PC-3 (cell line): ENCODE data around the gene PTPRR. TPM values are rescaled to one million over a fixed set of nuclear protein-coding genes. Genes with fewer than 3 reads are reported as not detected.

Source experiments
- ATAC-seq: fragments of 200-7000 bp; cut with Tn5 transposase; 2 replicates; pipeline ENCODE4 v1.9.1; 2020; ENCODE audit warnings: mild to moderate bottlenecking, moderate library complexity
- BruUV-seq: library from RNA; stranded (reverse); fragments of 400-500 nt; replicated peaks from 2 replicates; lab custom pipeline; 2021; lab: Mats Ljungman, UMichigan
- CTCF ChIA-PET: fragments of 300-600 bp; sonication (Branson Sonifier 250); formaldehyde crosslinking; loops from one replicate; lab custom pipeline; 2022; ENCODE audit warnings: antibody characterized with exemption; lab: Charles Lee
- POLR2A ChIA-PET: fragments of 300-600 bp; sonication (Branson Sonifier 250); formaldehyde crosslinking; loops from one replicate; lab custom pipeline; 2022; ENCODE audit warnings: antibody characterized with exemption; ENCODE audit not compliant: unreplicated experiment; lab: Charles Lee
- DNase-seq: peaks from one replicate; pipeline ENCODE4 v3.0.0-alpha.2; 2015
- H2AFZ ChIP-seq: fragments of 300-600 bp; sonication (generic); 2 replicates; pipeline ENCODE4 v1.6.0; 2016; ENCODE audit warnings: antibody characterized with exemption, low read length
- H3F3A ChIP-seq: fragments of 300-600 bp; sonication (generic); one replicate; pipeline ENCODE4 v1.6.0; 2017; ENCODE audit warnings: antibody characterized with exemption, low read length, control low read depth, mild to moderate bottlenecking; ENCODE audit not compliant: unreplicated experiment
- H3K27ac ChIP-seq: fragments of 300-600 bp; sonication (generic); 2 replicates; pipeline ENCODE4 v1.5.1; 2016; ENCODE audit warnings: mild to moderate bottlenecking, low read length
- H3K27me3 ChIP-seq: fragments of 300-600 bp; sonication (generic); 2 replicates; pipeline ENCODE4 v1.6.1; 2016; ENCODE audit warnings: low read length, mixed read lengths
- H3K36me3 ChIP-seq: fragments of 300-600 bp; sonication (generic); 2 replicates; pipeline ENCODE4 v1.6.1; 2016; ENCODE audit warnings: low read depth, mixed run types, low read length, mixed read lengths
- H3K4me1 ChIP-seq: fragments of 300-600 bp; sonication (generic); 2 replicates; pipeline ENCODE4 v1.5.1; 2016; ENCODE audit warnings: low read length; ENCODE audit not compliant: insufficient read depth
- H3K4me2 ChIP-seq: fragments of 300-600 bp; sonication (generic); 2 replicates; pipeline ENCODE4 v1.6.0; 2016; ENCODE audit warnings: low read length
- H3K4me3 ChIP-seq: fragments of 300-600 bp; sonication (generic); 2 replicates; pipeline ENCODE4 v1.5.1; 2016; ENCODE audit warnings: mild to moderate bottlenecking, low read length, mixed read lengths
- H3K79me2 ChIP-seq: fragments of 300-600 bp; sonication (generic); 2 replicates; pipeline ENCODE4 v1.6.1; 2017; ENCODE audit warnings: low read length, mixed read lengths
- H3K9ac ChIP-seq: fragments of 300-600 bp; sonication (generic); 2 replicates; pipeline ENCODE4 v1.6.0; 2016; ENCODE audit warnings: mild to moderate bottlenecking, low read length
- H3K9me2 ChIP-seq: fragments of 300-600 bp; sonication (generic); replicated peaks from 2 replicates; pipeline ENCODE4 v1.6.1; 2016; ENCODE audit warnings: mixed run types, low read length, mixed read lengths
- H3K9me3 ChIP-seq: fragments of 300-600 bp; sonication (generic); 2 replicates; pipeline ENCODE4 v1.6.1; 2016; ENCODE audit warnings: low read length, mixed read lengths
- H4K20me1 ChIP-seq: fragments of 300-600 bp; sonication (generic); 2 replicates; pipeline ENCODE4 v1.6.1; 2016; ENCODE audit warnings: low read length, mixed read lengths
- CTCF ChIP-seq: fragments of 300-600 bp; sonication (generic); conservative IDR thresholded peaks from 2 replicates; pipeline ENCODE4 v1.5.1; 2017; ENCODE audit warnings: antibody characterized with exemption, low read depth, mild to moderate bottlenecking, low read length
- EZH2 ChIP-seq: fragments of 300-600 bp; sonication (generic); IDR thresholded peaks from one replicate; pipeline ENCODE4 v1.6.1; 2017; ENCODE audit warnings: antibody characterized with exemption, mild to moderate bottlenecking, low read length; ENCODE audit not compliant: unreplicated experiment
- EZH2phosphoT487 ChIP-seq: fragments of 300-600 bp; sonication (generic); IDR thresholded peaks from 2 replicates; pipeline ENCODE4 v1.6.1; 2018; ENCODE audit warnings: mild to moderate bottlenecking, antibody characterized with exemption, low read length, borderline replicate concordance
- intact Hi-C: fragments of 100-400 bp; cut with micrococcal nuclease; formaldehyde crosslinking; loops from 2 replicates; pipeline ENCODE4 v1.9.0; 2023
- total RNA-seq: library from RNA; depleted of rRNA; stranded (reverse); fragments of >200 nt; gene quantifications from 2 replicates; pipeline ENCODE4 v1.2.3, GENCODE V29; 2014

Gene PTPRR
- total RNA-seq, 1 experiment from 2014 or later: 3.1 TPM

- Histone ChIP-seq H3K4me1 (peaks cover 23% of the 10 kb centered on the region), H3K4me2 (peak overlapping the region; percentile 21), H3K79me2 (no peaks in the 10 kb centered on the region), H2AFZ (no peak overlapping the region), H3K4me3 (no peak overlapping the region), H3F3A (no peaks in the 10 kb centered on the region), H3K36me3 (no peaks in the 10 kb centered on the region), H3K27me3 (no peaks in the 10 kb centered on the region), H4K20me1 (no peaks in the 10 kb centered on the region), H3K9ac (peak overlapping the region; percentile 47), H3K9me3 (no peaks in the 10 kb centered on the region), H3K27ac (peak overlapping the region; percentile 80), H3K9me2 (no peaks in the 10 kb centered on the region)
- BruUV-seq: no TSS peak
- TF ChIP-seq EZH2: no peak
- no peak for DNase-seq
- ChIA-PET CTCF (no interaction called here), POLR2A (no interaction called here)
- intact Hi-C loops: loop anchor here (2.0 kb wide), 1 partner anchor 13 kb away; no protein-coding TSS in a partner anchor
- ATAC-seq: no peak
Measured at GRCh38 chr12:70660002-70660604, 260.4 kb downstream of the PTPRR start.

GRCh38 chr12:70659077-70659606 lies 261.4 kb downstream of the PTPRR start:
- ChIA-PET CTCF (interaction anchor here (0.6 kb wide), 1 partner anchor 13 kb away, joined by 3 read pairs; no protein-coding TSS in a partner anchor), POLR2A (no interaction called here)
- Histone ChIP-seq H3K27me3 (no peaks in the 10 kb centered on the region), H3F3A (no peaks in the 10 kb centered on the region), H3K36me3 (no peaks in the 10 kb centered on the region), H4K20me1 (no peaks in the 10 kb centered on the region), H3K4me1 (peaks cover 23% of the 10 kb centered on the region), H3K4me2 (no peak overlapping the region), H3K9ac (no peak overlapping the region), H2AFZ (no peak overlapping the region), H3K27ac (no peak overlapping the region), H3K9me2 (no peaks in the 10 kb centered on the region), H3K4me3 (no peak overlapping the region), H3K9me3 (no peaks in the 10 kb centered on the region), H3K79me2 (no peaks in the 10 kb centered on the region)
- no peak for TF ChIP-seq EZH2phosphoT487
- no peak for TF ChIP-seq CTCF
- no peak for TF ChIP-seq EZH2
- BruUV-seq: no TSS peak
- intact Hi-C loops: no loop called here
- DNase-seq (no peak), ATAC-seq (no peak; the same call in 1 of the 2 replicates)

GRCh38 chr12:70657616-70658286 lies 262.8 kb downstream of the PTPRR start:
- H3F3A ChIP-seq: no peaks in the 10 kb centered on the region
- no peak for TF ChIP-seq EZH2
- DNase-seq: no peak
- CTCF ChIA-PET: no interaction called here
- H3K27me3 ChIP-seq: no peaks in the 10 kb centered on the region
- no peak overlapping the region for H3K27ac ChIP-seq
- H3K9ac ChIP-seq: no peak overlapping the region
- no peak overlapping the region for H3K4me3 ChIP-seq
- POLR2A ChIA-PET: no interaction called here
- H3K9me3 ChIP-seq: no peaks in the 10 kb centered on the region
- no peaks in the 10 kb centered on the region for H4K20me1 ChIP-seq
- no TSS peak for BruUV-seq
- intact Hi-C loops: no loop called here
- peaks cover 23% of the 10 kb centered on the region for H3K4me1 ChIP-seq
- H3K79me2 ChIP-seq: no peaks in the 10 kb centered on the region
- no peaks in the 10 kb centered on the region for H3K36me3 ChIP-seq
- no peak overlapping the region for H3K4me2 ChIP-seq
- no peak for ATAC-seq
- no peaks in the 10 kb centered on the region for H3K9me2 ChIP-seq
- H2AFZ ChIP-seq: no peak overlapping the region
